H1 (cell line): Measurements from ENCODE around the gene TSFM. TPM values are rescaled to one million over a fixed set of nuclear protein-coding genes. Genes with fewer than 3 reads are reported as not detected.

Experiments used
- POU5F1 ChIP-seq: IDR thresholded peaks from 2 replicates; pipeline ENCODE4 v1.6.1; 2011; ENCODE audit warnings: low read depth, mild to moderate bottlenecking, low read length, moderate library complexity
- TEAD4 ChIP-seq: IDR thresholded peaks from 2 replicates; pipeline ENCODE4 v1.6.1; 2012; ENCODE audit warnings: low read depth, low read length, inconsistent platforms, mixed read lengths
- polyA plus RNA-seq, 7 experiments: library from polyadenylated mRNA; depleted of rRNA in 3 of 7; stranded (reverse) in 5 of 7; unstranded in 2 of 7; fragments of >200 nt in 5 of 7; fragments of 200-250 nt in 2 of 7; gene quantifications; 1 replicate in 5 of 7; 2 replicates in 1 of 7; 4 replicates in 1 of 7; pipeline versions ENCODE4 v1.2.1 to v1.2.3, GENCODE V29; 2011 to 2013; ENCODE audit warnings: missing spikeins in 2 of 7, mixed read lengths in 2 of 7
- total RNA-seq: library from RNA; stranded (reverse); fragmentation: NEBNext Ultra II Directional; extraction: Animal tissue kit (Norgen Biotek cat#: 25700); gene quantifications from 2 replicates; pipeline ENCODE4 v1.2.1, GENCODE V29; 2021

The TSFM gene
- total and polyA plus RNA-seq, 2 of the 8 experiments (the other 6 are each of a cell fraction or from before 2014, with no cell fraction given) = 17.4 to 49.8 TPM

- TF ChIP-seq TEAD4 = no peak
- TF ChIP-seq POU5F1 = no peak
Measured at GRCh38 chr12:57734591-57734990, 48.0 kb upstream of the TSFM start (continued).
